Measurements from ENCODE around the gene ETNK2.
A peak's percentile ranks its signal among the peaks of the same experiment; 100 is the strongest.

ETNK2 gene

GRCh38 chr1:204151552-204152309, at the start of gene ETNK2:
TSS of gene ETNK2 (minus strand) at chr1:204152044. CDS start at chr1:204151852, 192 bp downstream.
- peak; percentile 39 for DNase-seq (ENCODE audit: low read depth)
- TF ChIP-seq CTCF (IDR thresholded peaks at IDR 0.05; ENCODE audit: low read length, missing control alignments) = no peak
- peak within 1 kb of the TSS; percentile 57 for H3K4me3 ChIP-seq (replicated peaks; ENCODE audit: low read depth, low read length)

- no peak overlapping the region for H3K4me3 ChIP-seq (replicated peaks; ENCODE audit: low read depth, low read length)
- TF ChIP-seq CTCF (IDR thresholded peaks at IDR 0.05; ENCODE audit: low read length, missing control alignments) = no peak
- no peak for DNase-seq (ENCODE audit: low read depth)
These were observed 49.6 kb upstream of the ETNK2 start for GRCh38 chr1:204201348-204202040.

GRCh38 chr1:204199579-204199978, 47.7 kb upstream of the ETNK2 start:
- no peak overlapping the region for H3K4me3 ChIP-seq (replicated peaks; ENCODE audit: low read depth, low read length)
- TF ChIP-seq CTCF (IDR thresholded peaks at IDR 0.05; ENCODE audit: low read length, missing control alignments) = no peak
- no peak for DNase-seq (ENCODE audit: low read depth)

GRCh38 chr1:204198348-204199340, 46.8 kb upstream of the ETNK2 start:
- H3K4me3 ChIP-seq (replicated peaks; ENCODE audit: low read depth, low read length) = no peak overlapping the region
- DNase-seq (ENCODE audit: low read depth) = peak; percentile 69
- TF ChIP-seq CTCF (IDR thresholded peaks at IDR 0.05; ENCODE audit: low read length, missing control alignments) = no peak

GRCh38 chr1:204197068-204197467, 45.2 kb upstream of the ETNK2 start:
- no peak overlapping the region for H3K4me3 ChIP-seq (replicated peaks; ENCODE audit: low read depth, low read length)
- TF ChIP-seq CTCF (IDR thresholded peaks at IDR 0.05; ENCODE audit: low read length, missing control alignments) = no peak
- no peak for DNase-seq (ENCODE audit: low read depth)

- H3K4me3 ChIP-seq (replicated peaks; ENCODE audit: low read depth, low read length) = no peak within 1 kb of the TSS
- no peak for TF ChIP-seq CTCF (IDR thresholded peaks at IDR 0.05; ENCODE audit: low read length, missing control alignments)
- no peak for DNase-seq (ENCODE audit: low read depth)
These were observed 44.4 kb upstream of the ETNK2 start, which contains the start of gene KISS1 for GRCh38 chr1:204196068-204196795. TSS of gene KISS1 (minus strand) at chr1:204196491. CDS start at chr1:204192876, 3,615 bp downstream.

All from fibroblast of pulmonary artery (primary cell).